ENCODE data around the gene ARMC8.

DNA sequence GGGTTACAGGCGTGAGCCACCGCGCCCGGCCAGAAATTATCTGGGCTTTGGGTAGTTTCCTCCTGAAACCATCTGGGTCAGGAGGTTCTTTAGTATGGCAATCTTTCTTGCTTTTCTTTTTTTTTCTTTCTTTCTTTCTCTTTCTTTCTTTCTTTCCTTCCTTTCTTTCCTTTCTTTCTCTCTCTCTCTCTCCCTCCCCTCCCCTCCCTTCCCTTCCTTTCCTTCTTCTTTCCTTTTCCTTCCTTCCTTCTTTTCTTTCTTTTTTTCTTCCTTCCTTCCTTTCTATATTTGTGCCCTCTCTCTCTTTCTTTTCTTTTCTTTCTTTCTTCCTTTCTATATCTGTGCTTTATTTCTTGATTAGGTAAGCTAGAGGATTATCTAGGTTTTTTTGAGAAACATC lies 29.4 kb upstream of the ARMC8 start:
- TF ChIP-seq POLR2AphosphoS5 (IDR thresholded peaks at IDR 0.05; ENCODE audit: low read depth, low read length): no peak
- TF ChIP-seq TAF1 (IDR thresholded peaks at IDR 0.05; ENCODE audit: borderline replicate concordance, insufficient read depth, low read length): no peak
- TF ChIP-seq, protein P1, sequence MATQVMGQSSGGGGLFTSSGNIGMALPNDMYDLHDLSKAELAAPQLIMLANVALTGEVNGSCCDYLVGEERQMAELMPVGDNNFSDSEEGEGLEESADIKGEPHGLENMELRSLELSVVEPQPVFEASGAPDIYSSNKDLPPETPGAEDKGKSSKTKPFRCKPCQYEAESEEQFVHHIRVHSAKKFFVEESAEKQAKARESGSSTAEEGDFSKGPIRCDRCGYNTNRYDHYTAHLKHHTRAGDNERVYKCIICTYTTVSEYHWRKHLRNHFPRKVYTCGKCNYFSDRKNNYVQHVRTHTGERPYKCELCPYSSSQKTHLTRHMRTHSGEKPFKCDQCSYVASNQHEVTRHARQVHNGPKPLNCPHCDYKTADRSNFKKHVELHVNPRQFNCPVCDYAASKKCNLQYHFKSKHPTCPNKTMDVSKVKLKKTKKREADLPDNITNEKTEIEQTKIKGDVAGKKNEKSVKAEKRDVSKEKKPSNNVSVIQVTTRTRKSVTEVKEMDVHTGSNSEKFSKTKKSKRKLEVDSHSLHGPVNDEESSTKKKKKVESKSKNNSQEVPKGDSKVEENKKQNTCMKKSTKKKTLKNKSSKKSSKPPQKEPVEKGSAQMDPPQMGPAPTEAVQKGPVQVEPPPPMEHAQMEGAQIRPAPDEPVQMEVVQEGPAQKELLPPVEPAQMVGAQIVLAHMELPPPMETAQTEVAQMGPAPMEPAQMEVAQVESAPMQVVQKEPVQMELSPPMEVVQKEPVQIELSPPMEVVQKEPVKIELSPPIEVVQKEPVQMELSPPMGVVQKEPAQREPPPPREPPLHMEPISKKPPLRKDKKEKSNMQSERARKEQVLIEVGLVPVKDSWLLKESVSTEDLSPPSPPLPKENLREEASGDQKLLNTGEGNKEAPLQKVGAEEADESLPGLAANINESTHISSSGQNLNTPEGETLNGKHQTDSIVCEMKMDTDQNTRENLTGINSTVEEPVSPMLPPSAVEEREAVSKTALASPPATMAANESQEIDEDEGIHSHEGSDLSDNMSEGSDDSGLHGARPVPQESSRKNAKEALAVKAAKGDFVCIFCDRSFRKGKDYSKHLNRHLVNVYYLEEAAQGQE (IDR thresholded peaks at IDR 0.05; ENCODE audit: insufficient read depth in 1 of 2, low read depth in 2 of 2, low read length in 2 of 2): no peak
- no peak for TF ChIP-seq SIN3A (IDR thresholded peaks at IDR 0.05; ENCODE audit: borderline replicate concordance, insufficient read depth, low read length)
- no peak for TF ChIP-seq FOXP2 (optimal IDR thresholded peaks at IDR 0.05; ENCODE audit: borderline replicate concordance, extremely low read depth, extremely low read length, insufficient read depth)

Data from PFSK-1 (cell line).